HPDE6-E6E7 (cell line): ENCODE measurements around the gene GRK6.
"Not testable (repeated sequence)": the region's sequence is repeated elsewhere in the genome, so short reads cannot be mapped to it uniquely, and the experiment has no call there.

Experiments used
- DNase-seq: peaks from one replicate; pipeline ENCODE4 v3.0.0; 2011; ENCODE audit warnings: missing footprints; ENCODE audit errors: extremely low spot score

Gene GRK6

DNA sequence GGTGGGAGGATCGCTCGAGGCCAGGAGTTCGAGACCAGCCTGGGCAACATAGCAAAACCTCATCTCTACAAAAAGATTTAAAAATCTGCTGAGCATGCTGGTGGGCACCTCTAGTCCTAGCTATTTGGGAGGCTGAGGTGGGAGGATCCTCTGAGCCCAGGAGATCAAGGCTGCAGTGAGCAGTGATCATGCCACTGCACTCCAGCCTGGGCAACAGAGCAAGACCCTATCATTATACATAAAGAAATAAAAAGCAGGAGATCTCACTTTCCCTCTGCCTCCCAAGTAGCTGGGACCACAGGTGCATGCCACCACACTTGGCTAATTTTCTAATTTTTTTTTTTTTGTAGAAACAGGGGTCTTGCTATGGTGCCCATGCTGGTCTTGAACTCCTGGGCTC, 59.3 kb downstream of the GRK6 start:
- DNase-seq: not testable (repeated sequence)

DNA sequence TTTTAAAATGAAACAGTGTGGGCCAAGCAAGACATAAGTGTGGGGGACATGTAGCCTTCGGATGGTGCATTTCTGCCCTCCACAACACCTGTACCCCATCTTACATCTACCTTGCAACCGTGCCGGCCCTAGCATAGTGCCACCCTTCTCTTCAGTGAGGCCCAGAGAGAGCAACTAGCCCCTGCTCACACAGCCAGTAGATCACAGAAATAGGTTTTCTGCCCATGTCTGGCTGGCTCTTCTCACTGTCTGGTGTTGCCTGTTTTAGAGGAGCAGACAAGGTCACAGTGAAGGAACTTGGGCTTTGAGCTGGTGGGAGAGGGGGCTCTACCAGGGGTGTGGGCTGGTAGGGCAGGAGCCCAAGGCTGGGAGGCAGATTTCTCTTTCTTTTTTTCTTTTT, 59.8 kb downstream of the GRK6 start:
- DNase-seq: no peak

DNA sequence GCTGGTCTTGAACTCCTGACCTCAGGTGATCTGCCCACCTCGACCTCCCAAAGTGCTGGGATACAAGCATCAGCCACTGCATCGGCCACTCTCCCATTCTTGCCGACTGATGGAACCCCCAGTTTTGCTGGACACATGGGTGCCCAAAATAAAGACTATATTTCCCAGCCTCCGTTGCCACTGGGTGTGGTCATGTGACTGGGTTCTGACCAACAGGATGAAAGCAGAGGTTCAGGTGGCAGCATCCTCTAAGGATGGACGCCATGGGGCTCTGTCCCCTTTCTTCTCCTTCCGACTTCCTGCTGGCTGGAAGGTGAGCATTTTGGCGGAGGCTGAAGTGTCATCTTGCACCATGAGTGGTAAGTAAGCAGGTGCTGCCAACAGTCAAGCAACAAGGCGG, 60.7 kb downstream of the GRK6 start:
- no peak for DNase-seq

DNA sequence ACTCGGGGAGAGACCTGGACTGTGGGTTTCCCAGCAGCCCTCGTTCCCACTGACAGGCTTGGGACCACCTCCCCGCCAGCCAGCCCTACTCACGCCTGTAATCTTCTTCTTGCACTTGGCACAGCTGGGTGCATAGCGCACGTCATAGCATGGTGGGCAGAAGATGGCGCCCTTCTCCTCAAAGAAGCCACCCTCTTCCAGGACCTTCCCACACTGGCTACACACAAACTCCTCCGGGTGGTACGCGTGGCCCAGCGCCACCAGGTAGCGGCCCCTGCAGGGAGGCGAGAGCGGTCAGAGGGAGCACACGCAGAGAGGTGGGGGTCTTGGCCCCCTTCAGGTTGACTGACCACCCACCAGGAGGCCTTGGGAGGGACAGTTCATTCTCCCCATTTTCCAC, 61.5 kb downstream of the GRK6 start:
- DNase-seq: no peak

DNA sequence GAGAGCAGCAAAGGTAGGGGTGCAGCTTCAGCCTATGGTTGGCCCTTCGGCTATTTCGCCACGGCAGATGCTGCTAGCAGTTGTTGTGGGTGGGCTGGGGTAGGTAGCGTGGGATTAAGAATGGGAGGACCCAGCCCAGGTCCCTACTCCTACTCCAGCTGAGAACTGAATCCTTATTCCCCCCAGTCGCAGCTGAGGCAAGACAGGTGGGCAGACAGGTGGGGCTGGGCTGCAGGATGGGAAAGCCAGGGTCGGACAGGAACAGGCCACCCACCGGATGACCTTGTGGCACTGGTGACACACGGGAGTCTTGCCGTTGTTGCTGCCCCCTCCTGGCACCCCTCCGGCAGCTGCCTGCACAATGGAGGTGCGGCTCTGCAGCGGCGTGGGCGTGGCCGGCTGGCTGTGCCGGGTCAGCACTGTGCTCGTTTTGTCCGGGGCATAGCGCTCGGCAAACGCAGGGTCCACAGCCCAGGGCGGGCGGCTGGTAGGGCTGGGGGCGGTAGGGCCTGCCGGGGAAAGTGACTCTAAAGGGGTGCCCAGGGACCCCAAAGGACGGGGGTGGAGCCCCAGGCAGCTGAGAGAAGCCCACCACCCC, 62.7 kb downstream of the GRK6 start:
- no peak for DNase-seq

DNA sequence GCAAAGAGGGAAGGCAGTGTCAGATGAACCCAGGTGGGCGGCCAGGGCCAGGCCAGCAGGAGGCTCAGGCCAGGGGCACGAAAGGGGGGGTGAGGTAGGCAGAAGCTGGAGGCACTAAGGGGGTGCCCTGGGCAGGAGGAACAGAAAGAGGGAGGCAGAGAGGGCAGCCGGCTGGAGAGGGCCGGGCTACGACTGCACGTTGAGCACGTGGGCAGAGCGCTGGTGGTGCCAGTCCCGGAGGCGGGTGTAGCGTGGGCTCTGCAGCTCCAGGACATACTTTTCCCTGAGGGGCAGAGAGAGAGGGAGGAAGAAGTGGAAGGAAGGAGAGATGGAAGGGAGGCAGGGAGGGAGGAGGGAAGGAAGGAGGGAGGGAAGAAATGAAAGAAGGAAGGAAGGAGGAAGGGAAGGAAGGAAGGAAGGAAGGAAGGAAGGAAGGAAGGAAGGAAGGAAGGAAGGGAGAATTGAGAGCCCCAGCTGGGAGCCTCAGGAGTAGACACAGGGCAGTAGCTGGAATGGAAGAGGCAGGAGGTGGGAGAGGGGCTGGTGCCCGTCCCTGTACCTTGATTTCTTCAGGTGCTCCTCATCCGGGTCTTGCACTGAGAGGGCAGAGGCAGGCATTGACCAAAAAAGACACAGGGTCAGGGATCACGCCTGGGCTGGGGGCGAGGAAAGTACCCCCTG, 64.0 kb downstream of the GRK6 start:
- DNase-seq: no peak

DNA sequence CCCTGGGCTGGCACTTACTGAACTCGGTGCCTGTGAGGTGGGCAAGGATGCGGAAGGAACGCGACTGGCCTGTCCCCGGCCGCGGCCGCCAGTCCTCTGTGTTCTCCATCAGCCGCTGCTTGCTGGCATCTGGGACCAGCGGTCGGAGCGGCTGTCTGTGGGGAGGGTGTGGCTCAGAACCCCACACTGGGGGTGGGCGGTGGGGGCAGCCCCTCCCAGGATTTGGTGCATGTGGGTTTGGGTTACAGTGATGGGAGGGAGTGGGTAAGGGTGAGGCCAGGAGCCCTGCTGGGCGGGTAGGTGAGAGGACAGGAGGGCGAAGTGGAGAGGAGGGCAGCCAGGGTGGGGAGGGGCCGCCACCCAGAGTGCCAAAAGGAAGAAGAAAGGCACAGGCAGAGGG, 64.5 kb downstream of the GRK6 start:
- DNase-seq: no peak

DNA sequence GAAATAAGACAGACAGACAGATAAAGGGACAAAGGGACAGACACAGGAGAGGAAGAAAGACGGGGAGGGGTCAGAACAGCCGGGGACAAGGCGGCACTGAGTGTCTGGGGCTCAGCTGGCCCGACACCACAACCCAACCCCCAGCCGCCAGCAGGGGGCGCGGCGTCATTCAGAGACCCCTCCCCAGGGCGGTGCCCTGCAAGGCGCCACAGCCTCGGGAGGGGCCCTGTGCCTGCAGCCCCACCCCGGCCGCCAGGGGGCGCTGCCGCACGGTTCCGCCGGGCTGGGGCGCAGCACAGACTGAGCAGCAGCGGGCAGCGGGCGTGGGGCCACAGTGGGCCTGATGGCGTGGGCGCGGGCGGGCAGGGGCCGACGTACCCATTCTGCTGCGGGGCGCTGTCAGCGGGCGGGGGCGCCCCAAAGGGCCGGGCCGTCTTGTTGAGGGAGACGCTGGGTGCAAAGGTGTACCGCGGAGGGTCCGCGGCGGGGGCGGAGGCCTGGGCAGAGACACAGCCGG, 65.0 kb downstream of the GRK6 start:
- DNase-seq: no peak

DNA sequence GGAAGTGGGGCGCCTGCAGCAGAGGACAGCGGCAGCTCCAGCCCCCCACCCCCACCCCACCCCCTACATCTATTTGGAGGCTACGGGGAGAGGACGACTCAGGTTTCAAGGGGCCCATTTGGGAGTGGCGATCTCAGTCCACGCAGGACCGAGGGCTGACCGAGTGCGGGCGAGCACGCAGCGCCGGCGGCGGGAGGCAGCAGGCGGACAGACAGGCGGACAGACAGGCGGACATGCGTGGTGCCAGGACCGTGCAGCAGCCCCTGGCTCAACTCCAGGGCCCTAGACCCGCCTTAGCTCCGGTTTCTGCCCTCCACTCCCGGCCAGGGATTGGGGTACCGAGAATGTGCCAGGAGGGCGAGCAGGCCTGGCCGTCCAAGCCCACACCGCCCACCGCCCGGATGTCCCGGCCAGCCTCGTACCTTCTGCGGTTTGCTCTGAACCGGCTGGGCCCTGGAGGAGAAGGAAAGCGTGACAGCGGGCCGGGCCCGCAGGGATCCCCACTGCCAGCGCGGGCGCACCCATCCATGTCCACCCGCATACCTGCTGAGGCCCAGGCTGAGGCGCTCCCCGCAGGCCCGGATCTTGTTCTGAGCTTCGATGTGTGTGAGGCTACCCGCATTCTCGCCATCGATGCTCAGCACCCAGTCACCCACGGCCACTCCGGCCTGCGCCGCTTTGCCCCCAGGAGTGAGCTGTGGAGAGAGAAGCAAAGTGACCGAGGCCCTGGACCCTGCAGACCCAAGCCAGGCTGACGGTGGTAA, 65.7 kb downstream of the GRK6 start:
- DNase-seq: no peak
